Activated T-helper 1 cell treated with anti-CD3 and anti-CD28 coated beads, Interleukin-12 subunit alpha, Interleukin-12 subunit beta, Interleukin-2, Interleukin-4 antibody, amounts not matched to agents 30 ng/mL and 10 ng/mL and 1 ng/mL, durations not matched to agents 14 hours and 24 hours and 36 hours (primary cell): Measurements from ENCODE around the gene PHGDH. TPM values are rescaled to one million over a fixed set of nuclear protein-coding genes. Genes with fewer than 3 reads are reported as not detected.
"Not testable (repeated sequence)": the region's sequence is repeated elsewhere in the genome, so short reads cannot be mapped to it uniquely, and the experiment has no call there.

Experiments used
- DNase-seq: peaks from one replicate; pipeline ENCODE4 v3.0.0; 2021; ENCODE audit warnings: low spot score
- H3K27ac Mint-ChIP-seq: one replicate; pipeline ENCODE4 v1.8.0; 2021; ENCODE audit warnings: mild to moderate bottlenecking, mixed read lengths
- H3K27me3 Mint-ChIP-seq: one replicate; pipeline ENCODE4 v1.8.0; 2022; ENCODE audit warnings: mild to moderate bottlenecking, moderate library complexity, mixed read lengths; ENCODE audit not compliant: insufficient read depth
- H3K36me3 Mint-ChIP-seq: one replicate; pipeline ENCODE4 v1.8.0; 2021; ENCODE audit warnings: low read depth, mixed read lengths
- H3K4me1 Mint-ChIP-seq: one replicate; pipeline ENCODE4 v1.8.0; 2021; ENCODE audit warnings: low read depth, mixed read lengths
- H3K4me3 Mint-ChIP-seq: one replicate; pipeline ENCODE4 v1.8.0; 2021; ENCODE audit warnings: mild to moderate bottlenecking, moderate library complexity, mixed read lengths
- H3K9me3 Mint-ChIP-seq: one replicate; pipeline ENCODE4 v1.8.0; 2021; ENCODE audit warnings: mixed read lengths
- intact Hi-C: fragments of 100-400 bp; cut with micrococcal nuclease; formaldehyde crosslinking; loops from one replicate; pipeline ENCODE4 v1.15.1; 2024
- total RNA-seq: library from RNA; stranded (reverse); gene quantifications from 2 replicates; pipeline ENCODE4 v1.2.3, GENCODE V29; 2022

Gene PHGDH
- total RNA-seq, 1 donor from 2014 or later: 49.3 TPM

DNA sequence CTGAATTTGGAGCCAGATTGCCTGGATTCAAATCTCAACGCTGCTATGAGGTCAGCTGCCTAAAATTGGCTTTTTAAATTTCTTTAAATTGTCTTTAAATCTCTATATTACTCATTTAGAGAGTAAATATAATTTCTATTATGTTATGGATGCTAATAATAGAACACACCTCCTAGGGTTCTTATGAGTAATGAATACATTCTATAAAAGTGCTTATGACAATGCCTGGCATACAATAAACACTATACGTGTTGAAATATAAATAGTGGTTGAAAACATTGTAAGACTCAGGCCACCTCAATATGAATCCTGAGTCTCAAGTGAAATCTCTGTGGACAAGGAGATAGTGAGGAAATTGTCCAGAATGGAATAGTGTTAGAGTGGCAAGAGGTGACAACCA lies 31.0 kb upstream of the PHGDH start:
- intact Hi-C loops: no loop called here
- Mint-ChIP-seq H3K4me3 (no peak overlapping the region), H3K27ac (no peak overlapping the region), H3K36me3 (no peaks in the 10 kb centered on the region), H3K4me1 (no peaks in the 10 kb centered on the region), H3K27me3 (peaks cover 22% of the 10 kb centered on the region), H3K9me3 (no peaks in the 10 kb centered on the region)
- no peak for DNase-seq

DNA sequence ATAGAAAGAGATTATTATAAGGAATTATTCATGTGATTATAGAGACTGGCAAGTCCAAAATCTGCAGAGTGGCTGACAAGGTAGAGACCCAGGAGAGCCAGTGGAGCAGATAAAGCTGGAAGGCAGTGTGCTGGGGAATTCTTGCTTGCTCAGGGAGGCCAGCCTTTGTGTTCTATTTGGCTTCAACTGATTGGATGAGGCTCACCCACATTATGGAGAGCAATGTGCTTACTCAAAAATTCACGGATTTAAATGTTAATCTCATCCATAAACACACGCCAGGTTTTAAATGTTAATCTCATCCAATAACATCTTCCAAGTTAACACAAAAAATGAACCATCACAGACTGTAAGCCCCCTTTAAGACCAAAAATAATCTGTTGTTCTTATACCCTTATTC lies 30.2 kb upstream of the PHGDH start:
- no peak overlapping the region for H3K4me3 Mint-ChIP-seq
- no peak overlapping the region for H3K27ac Mint-ChIP-seq
- no peaks in the 10 kb centered on the region for H3K36me3 Mint-ChIP-seq
- intact Hi-C loops: no loop called here
- no peaks in the 10 kb centered on the region for H3K4me1 Mint-ChIP-seq
- DNase-seq: no peak
- H3K27me3 Mint-ChIP-seq: peaks cover 22% of the 10 kb centered on the region
- no peaks in the 10 kb centered on the region for H3K9me3 Mint-ChIP-seq

DNA sequence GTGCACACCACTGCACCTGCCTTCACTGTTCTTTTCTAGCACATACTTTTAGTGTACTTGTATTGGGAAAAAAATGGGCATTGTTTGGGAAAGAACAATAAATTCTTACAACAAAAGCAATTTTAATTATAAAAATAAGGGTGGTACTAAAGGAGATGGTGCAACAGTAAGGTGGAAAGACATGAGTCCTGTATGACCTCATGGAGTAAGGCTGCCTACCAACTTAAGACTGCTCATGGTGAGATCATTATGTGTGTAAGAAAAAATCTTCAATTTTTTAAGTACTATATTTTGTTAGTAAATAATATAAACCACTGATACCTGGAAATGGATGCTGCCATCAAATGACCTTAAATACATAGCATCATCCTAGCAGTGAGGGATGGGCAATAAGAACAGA lies 29.6 kb upstream of the PHGDH start:
- H3K27me3 Mint-ChIP-seq: peaks cover 22% of the 10 kb centered on the region
- no peak overlapping the region for H3K4me3 Mint-ChIP-seq
- no peak overlapping the region for H3K27ac Mint-ChIP-seq
- no peak for DNase-seq
- H3K36me3 Mint-ChIP-seq: no peaks in the 10 kb centered on the region
- H3K9me3 Mint-ChIP-seq: no peaks in the 10 kb centered on the region
- intact Hi-C loops: no loop called here
- H3K4me1 Mint-ChIP-seq: no peaks in the 10 kb centered on the region

DNA sequence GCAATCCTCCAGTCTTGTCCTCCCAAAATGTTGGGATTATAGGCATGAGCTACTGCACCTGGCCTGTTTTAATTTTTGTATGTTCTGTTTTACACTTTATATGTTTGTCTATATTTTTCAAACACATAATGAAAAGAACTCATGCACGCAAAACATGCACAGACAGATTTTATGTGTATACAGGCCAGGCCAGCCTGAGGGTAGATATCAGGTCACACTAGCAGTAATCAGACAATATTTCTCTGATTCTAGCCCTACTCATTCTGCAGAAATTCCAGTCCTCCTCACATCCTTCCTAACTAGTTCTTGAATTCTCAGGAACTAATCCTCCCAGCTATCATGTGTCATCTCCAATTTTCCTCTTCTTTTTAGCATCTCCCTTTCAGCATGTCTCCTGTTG lies 27.8 kb upstream of the PHGDH start:
- Mint-ChIP-seq H3K27me3 (peaks cover 28% of the 10 kb centered on the region), H3K9me3 (no peaks in the 10 kb centered on the region), H3K4me3 (no peak overlapping the region), H3K4me1 (no peaks in the 10 kb centered on the region), H3K27ac (no peak overlapping the region), H3K36me3 (no peaks in the 10 kb centered on the region)
- DNase-seq: no peak
- intact Hi-C loops: no loop called here

DNA sequence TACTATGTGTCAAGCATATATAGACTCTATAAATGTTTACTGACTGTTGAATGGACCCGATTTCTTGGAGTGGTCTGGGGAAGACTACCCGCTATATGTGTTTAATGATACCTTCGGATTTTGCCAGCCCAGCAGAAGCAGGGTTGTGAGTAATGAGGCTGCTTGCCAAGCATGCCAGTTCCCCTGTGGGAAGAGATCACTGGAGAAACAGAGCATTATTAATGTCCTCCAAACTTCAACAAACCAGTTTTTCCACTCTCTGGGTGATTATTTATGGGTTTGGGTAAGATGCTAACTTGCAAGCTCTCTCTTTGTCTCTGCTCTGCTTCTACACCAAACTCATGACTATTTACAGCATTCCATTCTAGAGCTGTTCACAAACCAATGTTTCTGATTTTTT lies 25.1 kb upstream of the PHGDH start:
- no peaks in the 10 kb centered on the region for H3K4me1 Mint-ChIP-seq

DNA sequence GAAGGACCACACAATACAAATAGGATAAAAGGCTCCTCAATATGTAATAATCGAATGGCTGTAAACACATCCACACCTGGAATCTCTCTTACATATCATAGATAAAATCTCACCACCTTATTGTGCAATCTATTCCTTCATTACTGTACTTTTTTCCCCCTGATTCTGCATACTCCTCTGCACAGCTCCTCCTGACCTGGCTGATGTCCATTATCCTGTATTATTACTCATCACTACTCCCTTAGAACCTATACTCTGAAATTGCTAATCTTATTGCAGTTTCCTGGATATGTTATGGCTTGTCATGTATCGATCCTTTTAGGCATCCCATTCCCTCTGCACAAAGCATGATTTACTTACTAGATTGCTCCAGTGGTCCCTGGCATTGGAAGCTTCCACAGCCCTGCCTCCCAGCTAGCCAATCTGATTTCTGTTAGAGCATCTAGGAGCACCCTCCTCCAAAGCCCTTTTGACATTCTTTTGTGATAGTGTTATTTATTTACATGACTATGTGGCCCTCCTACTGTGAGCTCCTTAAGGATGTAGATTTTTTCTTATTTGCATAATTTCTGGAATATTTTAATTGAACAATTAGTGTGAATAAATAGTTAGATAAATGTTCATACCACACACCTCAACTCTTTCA lies 24.2 kb upstream of the PHGDH start:
- intact Hi-C loops: no loop called here
- H3K36me3 Mint-ChIP-seq: no peaks in the 10 kb centered on the region
- no peaks in the 10 kb centered on the region for H3K4me1 Mint-ChIP-seq
- H3K9me3 Mint-ChIP-seq: no peaks in the 10 kb centered on the region
- no peak overlapping the region for H3K4me3 Mint-ChIP-seq
- peaks cover 18% of the 10 kb centered on the region for H3K27me3 Mint-ChIP-seq
- no peak overlapping the region for H3K27ac Mint-ChIP-seq
- no peak for DNase-seq

More for the DNA sequence above, 25.1 kb upstream of the PHGDH start:
- Mint-ChIP-seq H3K4me3 (no peak overlapping the region), H3K9me3 (no peaks in the 10 kb centered on the region), H3K36me3 (no peaks in the 10 kb centered on the region), H3K27me3 (peaks cover 23% of the 10 kb centered on the region), H3K27ac (no peak overlapping the region)
- intact Hi-C loops: no loop called here
- no peak for DNase-seq

DNA sequence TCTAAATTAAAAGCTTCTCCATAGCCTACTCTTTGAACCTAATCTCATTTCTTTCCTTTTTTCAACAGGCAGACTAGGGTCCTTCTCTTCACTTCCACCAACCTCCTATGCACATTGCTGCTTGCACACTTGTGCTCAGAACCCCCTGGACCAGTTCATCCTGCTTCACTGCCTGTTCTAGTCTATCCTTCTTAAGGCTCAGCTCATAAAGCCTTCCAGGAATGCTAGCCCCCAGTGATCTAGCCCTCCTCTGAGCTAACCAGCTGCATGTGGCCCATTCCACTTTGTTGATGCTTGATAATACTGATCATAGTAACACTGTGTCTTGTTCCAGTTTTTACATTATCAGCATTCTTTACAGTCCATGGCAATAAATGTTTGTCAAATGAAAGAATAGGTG lies 22.9 kb upstream of the PHGDH start:
- Mint-ChIP-seq H3K27ac (no peak overlapping the region), H3K9me3 (no peaks in the 10 kb centered on the region), H3K27me3 (peaks cover 15% of the 10 kb centered on the region), H3K36me3 (no peaks in the 10 kb centered on the region), H3K4me3 (no peak overlapping the region), H3K4me1 (no peaks in the 10 kb centered on the region)
- no peak for DNase-seq
- intact Hi-C loops: no loop called here

DNA sequence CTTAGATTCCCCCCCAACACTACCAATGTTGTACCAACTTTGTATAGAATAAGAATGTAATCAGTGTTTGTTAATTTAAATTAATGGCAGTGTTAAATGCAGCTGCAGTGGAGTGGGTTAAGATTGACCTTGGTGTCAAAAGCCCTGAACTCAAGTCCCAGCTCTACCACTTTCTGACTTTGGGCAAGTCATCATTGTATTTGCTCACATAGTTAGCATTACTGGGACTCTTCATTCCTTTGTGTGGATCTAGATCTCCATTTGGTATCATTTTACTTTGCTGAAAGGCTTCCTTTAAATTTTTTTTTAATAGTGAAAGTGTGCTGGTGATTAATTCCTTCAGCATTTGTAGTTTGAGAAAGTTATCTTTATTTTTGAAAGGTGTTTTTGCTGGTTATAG lies 22.2 kb upstream of the PHGDH start:
- no peak for DNase-seq
- H3K27ac Mint-ChIP-seq: no peak overlapping the region
- intact Hi-C loops: no loop called here
- H3K4me3 Mint-ChIP-seq: no peak overlapping the region
- no peaks in the 10 kb centered on the region for H3K9me3 Mint-ChIP-seq
- no peaks in the 10 kb centered on the region for H3K4me1 Mint-ChIP-seq
- H3K36me3 Mint-ChIP-seq: no peaks in the 10 kb centered on the region
- peaks cover 19% of the 10 kb centered on the region for H3K27me3 Mint-ChIP-seq

DNA sequence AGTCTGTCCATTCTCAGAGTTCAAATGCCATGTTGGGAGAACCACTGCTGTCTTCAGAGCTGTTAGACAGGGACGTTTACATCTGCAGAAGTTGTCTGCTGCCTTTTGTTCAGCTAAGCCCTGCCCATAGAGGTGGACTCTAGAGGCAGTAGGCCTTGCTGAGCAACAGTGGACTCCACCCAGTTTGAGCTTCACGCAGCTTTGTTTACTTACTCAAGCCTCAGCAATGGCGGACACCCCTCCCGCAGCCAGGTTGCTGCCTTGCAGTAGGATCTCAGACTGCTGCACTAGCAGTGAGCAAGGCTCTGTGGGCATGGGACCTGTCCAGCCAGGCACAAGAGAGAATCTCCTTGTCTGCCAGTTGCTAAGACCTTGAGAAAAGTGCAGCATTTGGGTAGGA lies 14.9 kb upstream of the PHGDH start:
- H3K36me3 Mint-ChIP-seq, intact Hi-C loops, H3K4me3 Mint-ChIP-seq, H3K27ac Mint-ChIP-seq, H3K4me1 Mint-ChIP-seq, DNase-seq: not testable (repeated sequence)
- H3K9me3 Mint-ChIP-seq: peaks cover 14% of the 10 kb centered on the region
- H3K27me3 Mint-ChIP-seq: peaks cover 11% of the 10 kb centered on the region

DNA sequence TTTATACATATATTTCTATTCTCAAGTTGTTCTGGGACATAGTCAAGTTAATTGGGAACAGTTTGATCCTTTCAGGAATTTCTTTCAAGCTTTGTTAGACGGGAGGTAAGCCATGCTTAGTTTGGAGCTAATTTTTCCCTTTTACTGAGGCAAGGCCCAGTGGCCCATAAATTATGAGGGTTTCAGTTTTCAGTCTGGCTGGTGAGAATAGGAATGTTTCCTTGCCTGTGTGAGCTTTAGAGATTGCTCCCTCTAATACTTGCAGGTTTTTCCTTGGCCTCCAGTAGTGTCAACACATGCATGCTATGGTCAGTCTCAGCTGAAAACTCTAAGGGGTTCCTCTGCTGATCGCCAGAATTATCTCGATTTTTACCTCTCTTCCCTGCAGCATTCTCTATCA lies 14.1 kb upstream of the PHGDH start:
- Mint-ChIP-seq H3K4me3 (no peak overlapping the region), H3K27ac (no peak overlapping the region), H3K4me1 (no peaks in the 10 kb centered on the region), H3K9me3 (peaks cover 21% of the 10 kb centered on the region), H3K36me3 (peaks cover 8% of the 10 kb centered on the region), H3K27me3 (peaks cover 11% of the 10 kb centered on the region)
- no peak for DNase-seq
- intact Hi-C loops: no loop called here

DNA sequence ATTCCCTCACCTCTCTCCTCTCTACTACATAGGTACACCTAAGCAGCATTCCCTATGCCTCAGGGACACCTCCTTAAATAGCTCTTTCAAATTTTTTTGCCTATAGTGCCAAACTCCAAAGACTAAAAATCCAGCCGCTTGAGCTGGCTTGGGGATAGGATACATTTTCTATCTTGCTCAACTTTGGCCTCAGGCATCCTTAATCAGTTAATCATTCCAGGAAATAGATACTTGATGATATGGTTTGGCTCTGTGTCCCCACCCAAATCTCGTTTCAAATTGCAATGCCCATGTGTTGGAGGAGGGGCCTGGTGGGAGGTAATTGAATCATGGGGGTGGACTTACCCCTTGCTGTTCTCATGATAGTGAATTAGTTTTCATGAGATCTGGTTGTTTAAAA lies 11.4 kb upstream of the PHGDH start:
- intact Hi-C loops: no loop called here
- Mint-ChIP-seq H3K27me3 (peaks cover 6% of the 10 kb centered on the region), H3K36me3 (peaks cover 8% of the 10 kb centered on the region), H3K4me1 (no peaks in the 10 kb centered on the region), H3K4me3 (no peak overlapping the region), H3K9me3 (peaks cover 29% of the 10 kb centered on the region), H3K27ac (no peak overlapping the region)
- DNase-seq: no peak

DNA sequence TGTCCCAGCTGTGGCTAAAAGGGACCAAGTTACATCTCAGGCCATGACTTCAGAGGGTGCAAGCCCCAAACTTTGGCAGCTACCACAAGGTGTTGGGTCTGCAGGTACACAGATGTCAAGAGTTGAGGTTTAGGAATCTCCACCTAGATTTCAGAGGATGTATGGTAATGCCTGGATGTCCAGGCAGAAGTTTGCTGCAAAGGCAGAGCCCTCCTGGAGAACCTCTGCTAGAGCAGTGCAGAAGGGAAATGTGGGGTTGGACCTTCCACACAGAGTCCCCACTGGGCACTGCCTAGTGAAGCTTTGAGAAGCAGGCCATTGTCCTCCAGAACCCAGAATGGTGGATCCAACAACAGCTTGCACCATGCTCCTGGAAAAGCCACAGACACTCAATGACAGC lies 10.1 kb upstream of the PHGDH start:
- peaks cover 6% of the 10 kb centered on the region for H3K27me3 Mint-ChIP-seq
- peaks cover 32% of the 10 kb centered on the region for H3K9me3 Mint-ChIP-seq
- no peak overlapping the region for H3K27ac Mint-ChIP-seq
- DNase-seq: no peak
- H3K4me1 Mint-ChIP-seq: no peaks in the 10 kb centered on the region
- no peak overlapping the region for H3K4me3 Mint-ChIP-seq
- intact Hi-C loops: no loop called here
- H3K36me3 Mint-ChIP-seq: peaks cover 8% of the 10 kb centered on the region

DNA sequence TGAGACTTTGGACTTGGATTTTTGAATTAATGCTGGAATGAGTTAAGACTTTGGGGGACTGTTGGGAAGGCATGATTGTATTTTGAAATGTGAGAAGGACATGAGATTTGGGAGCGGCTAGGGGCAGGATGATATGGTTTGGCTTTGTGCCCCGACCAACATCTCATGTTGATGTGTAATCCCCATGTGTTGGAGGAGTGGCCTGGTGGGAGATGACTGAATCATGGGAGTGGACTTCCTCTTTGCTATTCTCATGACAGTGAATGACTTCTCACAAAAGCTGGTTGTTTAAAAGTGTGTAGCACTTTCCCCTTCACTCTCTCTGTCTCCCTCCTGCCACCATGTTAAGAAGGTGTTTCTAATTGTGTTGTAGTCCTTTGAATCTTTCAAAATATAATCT lies 9.3 kb upstream of the PHGDH start:
- intact Hi-C loops: no loop called here
- Mint-ChIP-seq H3K27ac (no peak overlapping the region), H3K9me3 (peaks cover 35% of the 10 kb centered on the region), H3K36me3 (peaks cover 8% of the 10 kb centered on the region), H3K27me3 (peaks cover 6% of the 10 kb centered on the region), H3K4me3 (no peak overlapping the region), H3K4me1 (no peaks in the 10 kb centered on the region)
- DNase-seq: no peak
